GM12872 (cell line): ENCODE data around the gene LIN37.

Experiments used
- TF ChIP-seq, protein P1 (sequence below): IDR thresholded peaks from 3 replicates; pipeline ENCODE4 v1.5.1; 2011; ENCODE audit warnings: low read depth, mild to moderate bottlenecking, low read length, moderate library complexity; ENCODE audit not compliant: insufficient read depth

The LIN37 gene

DNA sequence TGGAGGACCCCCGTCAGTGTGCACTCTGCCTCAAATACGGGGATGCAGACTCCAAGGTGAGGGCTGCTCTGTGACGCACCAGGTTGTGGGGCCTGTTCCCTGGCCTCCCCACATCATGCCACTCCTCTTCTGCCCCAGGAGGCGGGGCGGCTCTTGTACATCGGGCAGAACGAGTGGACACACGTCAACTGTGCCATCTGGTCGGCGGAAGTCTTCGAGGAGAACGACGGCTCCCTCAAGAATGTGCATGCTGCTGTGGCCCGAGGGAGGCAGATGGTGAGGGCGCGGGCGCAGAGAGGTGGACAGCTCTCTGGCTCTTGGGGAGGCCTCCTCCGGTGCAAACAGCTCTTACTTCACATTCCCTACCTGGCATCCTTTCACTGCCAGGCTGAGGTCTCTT is 19.4 kb upstream of the LIN37 start:
- TF ChIP-seq, protein P1, sequence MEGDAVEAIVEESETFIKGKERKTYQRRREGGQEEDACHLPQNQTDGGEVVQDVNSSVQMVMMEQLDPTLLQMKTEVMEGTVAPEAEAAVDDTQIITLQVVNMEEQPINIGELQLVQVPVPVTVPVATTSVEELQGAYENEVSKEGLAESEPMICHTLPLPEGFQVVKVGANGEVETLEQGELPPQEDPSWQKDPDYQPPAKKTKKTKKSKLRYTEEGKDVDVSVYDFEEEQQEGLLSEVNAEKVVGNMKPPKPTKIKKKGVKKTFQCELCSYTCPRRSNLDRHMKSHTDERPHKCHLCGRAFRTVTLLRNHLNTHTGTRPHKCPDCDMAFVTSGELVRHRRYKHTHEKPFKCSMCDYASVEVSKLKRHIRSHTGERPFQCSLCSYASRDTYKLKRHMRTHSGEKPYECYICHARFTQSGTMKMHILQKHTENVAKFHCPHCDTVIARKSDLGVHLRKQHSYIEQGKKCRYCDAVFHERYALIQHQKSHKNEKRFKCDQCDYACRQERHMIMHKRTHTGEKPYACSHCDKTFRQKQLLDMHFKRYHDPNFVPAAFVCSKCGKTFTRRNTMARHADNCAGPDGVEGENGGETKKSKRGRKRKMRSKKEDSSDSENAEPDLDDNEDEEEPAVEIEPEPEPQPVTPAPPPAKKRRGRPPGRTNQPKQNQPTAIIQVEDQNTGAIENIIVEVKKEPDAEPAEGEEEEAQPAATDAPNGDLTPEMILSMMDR: no peak

DNA sequence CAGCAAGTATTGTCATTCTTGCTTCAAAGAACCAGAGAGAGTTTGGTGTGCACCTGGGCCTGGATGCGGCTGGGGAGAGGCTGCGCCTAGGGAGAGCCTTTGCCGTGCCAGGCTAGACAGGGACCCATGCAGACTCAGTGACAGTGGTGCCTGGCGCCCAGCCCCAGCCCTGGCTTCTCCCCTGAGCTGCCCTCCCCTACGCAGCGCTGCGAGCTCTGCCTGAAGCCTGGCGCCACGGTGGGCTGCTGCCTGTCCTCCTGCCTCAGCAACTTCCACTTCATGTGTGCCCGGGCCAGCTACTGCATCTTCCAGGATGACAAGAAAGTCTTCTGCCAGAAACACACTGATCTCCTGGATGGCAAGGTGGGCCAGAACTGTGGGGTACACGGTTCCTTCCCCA is 18.6 kb upstream of the LIN37 start:
- TF ChIP-seq, protein P1: no peak

DNA sequence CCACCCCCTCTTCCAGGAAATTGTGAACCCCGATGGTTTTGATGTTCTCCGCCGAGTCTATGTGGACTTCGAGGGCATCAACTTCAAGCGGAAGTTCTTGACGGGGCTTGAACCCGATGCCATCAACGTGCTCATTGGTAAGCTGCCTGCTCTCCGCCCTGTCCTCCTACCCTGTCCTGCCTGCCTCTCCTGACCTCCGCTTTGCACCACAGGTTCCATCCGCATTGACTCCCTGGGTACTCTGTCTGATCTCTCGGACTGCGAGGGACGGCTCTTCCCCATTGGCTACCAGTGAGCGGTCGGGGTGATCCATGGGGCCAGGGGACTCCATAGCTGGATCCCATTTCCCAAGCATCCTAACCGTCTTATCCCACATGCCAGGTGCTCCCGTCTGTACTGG is 18.1 kb upstream of the LIN37 start:
- TF ChIP-seq, protein P1: no peak

DNA sequence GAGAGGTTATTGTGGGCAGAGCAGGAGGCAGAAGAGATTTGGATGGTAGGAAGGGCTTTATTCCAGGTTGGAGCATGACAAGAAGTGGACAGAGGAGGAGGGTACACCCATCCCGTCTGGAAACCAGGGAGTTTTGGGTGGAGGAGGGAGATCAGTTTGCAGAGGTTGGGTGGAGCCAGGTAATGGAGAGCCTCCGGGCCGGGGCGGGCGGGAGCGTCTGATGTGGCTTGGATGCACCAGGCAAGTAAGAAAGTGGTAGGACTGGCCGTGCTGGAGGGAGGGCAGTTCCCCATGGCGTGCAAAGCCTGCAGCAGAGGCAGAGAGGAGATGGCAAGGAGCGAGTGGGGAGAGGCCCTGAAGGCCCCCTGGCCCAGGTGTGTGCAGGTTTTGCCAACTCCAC is 17.0 kb upstream of the LIN37 start:
- TF ChIP-seq, protein P1: no peak

DNA sequence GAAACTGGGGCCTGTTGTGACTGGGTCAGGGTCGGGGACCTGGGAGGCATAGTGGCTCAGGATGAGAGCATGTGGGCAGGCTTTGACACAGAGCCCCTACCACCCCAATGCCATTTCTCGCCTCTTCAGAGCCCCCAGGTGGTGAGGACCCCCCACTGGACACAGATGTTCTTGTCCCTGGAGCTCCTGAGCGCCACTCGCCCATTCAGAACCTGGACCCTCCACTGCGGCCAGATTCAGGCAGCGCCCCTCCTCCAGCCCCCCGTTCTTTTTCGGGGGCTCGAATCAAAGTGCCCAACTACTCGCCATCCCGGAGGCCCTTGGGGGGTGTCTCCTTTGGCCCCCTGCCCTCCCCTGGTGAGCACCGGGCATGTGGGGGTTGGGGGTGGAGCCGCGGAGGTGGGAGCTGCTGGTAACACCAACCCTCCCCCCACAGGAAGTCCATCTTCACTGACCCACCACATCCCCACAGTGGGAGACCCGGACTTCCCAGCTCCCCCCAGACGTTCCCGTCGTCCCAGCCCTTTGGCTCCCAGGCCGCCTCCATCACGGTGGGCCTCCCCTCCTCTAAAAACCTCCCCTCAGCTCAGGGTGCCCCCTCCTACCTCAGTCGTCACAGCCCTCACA is 16.5 kb upstream of the LIN37 start:
- TF ChIP-seq, protein P1: no peak

DNA sequence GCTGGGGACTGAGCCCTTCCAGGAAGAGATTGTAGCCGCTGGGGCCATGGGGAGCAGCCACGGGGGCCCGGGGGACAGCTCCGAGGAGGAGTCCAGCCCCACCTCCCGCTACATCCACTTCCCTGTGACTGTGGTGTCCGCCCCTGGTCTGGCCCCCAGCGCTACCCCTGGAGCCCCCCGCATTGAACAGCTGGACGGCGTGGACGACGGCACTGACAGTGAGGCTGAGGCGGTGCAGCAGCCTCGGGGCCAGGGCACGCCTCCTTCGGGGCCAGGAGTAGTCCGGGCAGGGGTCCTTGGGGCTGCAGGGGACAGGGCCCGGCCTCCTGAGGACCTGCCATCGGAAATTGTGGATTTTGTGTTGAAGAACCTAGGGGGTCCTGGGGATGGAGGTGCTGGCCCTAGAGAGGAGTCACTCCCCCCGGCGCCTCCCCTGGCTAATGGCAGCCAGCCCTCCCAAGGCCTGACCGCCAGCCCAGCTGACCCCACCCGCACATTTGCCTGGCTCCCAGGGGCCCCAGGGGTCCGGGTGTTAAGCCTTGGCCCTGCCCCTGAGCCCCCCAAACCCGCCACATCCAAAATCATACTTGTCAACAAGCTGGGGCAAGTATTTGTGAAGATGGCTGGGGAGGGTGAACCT is 15.7 kb upstream of the LIN37 start:
- TF ChIP-seq, protein P1: no peak

DNA sequence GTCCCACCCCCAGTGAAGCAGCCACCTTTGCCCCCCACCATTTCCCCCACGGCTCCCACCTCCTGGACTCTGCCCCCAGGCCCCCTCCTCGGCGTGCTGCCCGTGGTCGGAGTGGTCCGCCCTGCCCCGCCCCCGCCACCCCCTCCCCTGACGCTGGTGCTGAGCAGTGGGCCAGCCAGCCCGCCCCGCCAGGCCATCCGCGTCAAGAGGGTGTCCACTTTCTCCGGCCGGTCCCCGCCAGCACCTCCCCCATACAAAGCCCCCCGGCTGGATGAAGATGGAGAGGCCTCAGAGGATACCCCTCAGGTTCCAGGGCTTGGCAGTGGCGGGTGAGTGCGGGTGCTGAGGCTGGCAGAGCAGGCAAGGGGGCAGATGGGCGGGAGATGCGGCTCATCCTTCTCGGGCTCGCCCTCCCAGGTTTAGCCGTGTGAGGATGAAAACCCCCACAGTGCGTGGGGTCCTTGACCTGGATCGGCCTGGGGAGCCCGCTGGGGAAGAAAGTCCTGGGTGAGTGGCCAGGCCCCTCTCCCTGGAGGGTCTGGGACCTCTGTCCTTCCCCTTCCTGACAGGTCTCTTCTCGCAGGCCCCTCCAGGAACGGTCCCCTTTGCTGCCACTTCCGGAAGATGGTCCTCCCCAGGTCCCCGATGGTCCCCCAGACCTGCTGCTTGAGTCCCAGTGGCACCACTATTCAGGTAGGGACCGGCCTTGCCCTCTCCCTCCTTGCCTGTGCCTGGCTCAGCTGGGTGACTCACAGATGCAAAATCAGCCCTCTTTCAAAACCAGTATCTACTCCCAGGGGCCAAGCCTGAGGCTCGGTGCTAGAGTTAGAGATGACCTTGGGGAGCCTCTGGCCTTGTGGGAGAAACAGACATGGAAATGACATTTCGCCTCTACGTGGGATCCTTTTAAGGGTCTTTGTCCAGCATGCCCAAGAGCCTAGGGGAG is 14.9 kb upstream of the LIN37 start:
- TF ChIP-seq, protein P1: no peak
